HG03460 (cell line): ENCODE results near the gene MORF4L1.
"Not testable (repeated sequence)": the region's sequence is repeated elsewhere in the genome, so short reads cannot be mapped to it uniquely, and the experiment has no call there.

ENCODE experiments used
- ATAC-seq: cut with Tn5 transposase; IDR thresholded peaks from one replicate; pipeline ENCODE4 v1.9.1; 2021; ENCODE audit not compliant: unreplicated experiment

Gene MORF4L1

GRCh38 chr15:78855746-78856145 lies 16.9 kb upstream of the MORF4L1 start:
- no peak for ATAC-seq

- peak; percentile 77 for ATAC-seq
Observed at GRCh38 chr15:78859971-78860719, 12.5 kb upstream of the MORF4L1 start.

GRCh38 chr15:78865585-78865984 lies 7.1 kb upstream of the MORF4L1 start:
- ATAC-seq, result not testable (repeated sequence)

GRCh38 chr15:78866031-78866430 lies 6.7 kb upstream of the MORF4L1 start:
- ATAC-seq, result not testable (repeated sequence)

- no peak for ATAC-seq
Observed at GRCh38 chr15:78866803-78867202, 5.9 kb upstream of the MORF4L1 start.

GRCh38 chr15:78868366-78868765 lies 4.3 kb upstream of the MORF4L1 start:
- no peak for ATAC-seq

- not testable (repeated sequence) for ATAC-seq
Observed at GRCh38 chr15:78871483-78872127, 1.1 kb upstream of the MORF4L1 start.

GRCh38 chr15:78872972-78873792 lies 492 bp downstream of the MORF4L1 start:
- ATAC-seq, result peak; percentile 64

GRCh38 chr15:78873793-78874765 lies 1.4 kb downstream of the MORF4L1 start:
- ATAC-seq, result no peak

- ATAC-seq, result no peak
Observed at GRCh38 chr15:78875107-78875914, 2.6 kb downstream of the MORF4L1 start.

GRCh38 chr15:78876954-78877353 lies 4.3 kb downstream of the MORF4L1 start:
- not testable (repeated sequence) for ATAC-seq

- no peak for ATAC-seq
Observed at GRCh38 chr15:78878356-78878755, 5.7 kb downstream of the MORF4L1 start.

GRCh38 chr15:78879517-78880241 lies 7.0 kb downstream of the MORF4L1 start:
- ATAC-seq, result no peak

GRCh38 chr15:78880242-78880533 lies 7.5 kb downstream of the MORF4L1 start:
- no peak for ATAC-seq

GRCh38 chr15:78880813-78881212 lies 8.1 kb downstream of the MORF4L1 start:
- no peak for ATAC-seq

- ATAC-seq, result no peak
Observed at GRCh38 chr15:78881681-78882080, 9.0 kb downstream of the MORF4L1 start.

GRCh38 chr15:78889000-78889399 lies 16.3 kb downstream of the MORF4L1 start:
- no peak for ATAC-seq

- no peak for ATAC-seq
Observed at GRCh38 chr15:78893538-78893937, 20.8 kb downstream of the MORF4L1 start.

- no peak for ATAC-seq
Observed at GRCh38 chr15:78895471-78895870, 22.8 kb downstream of the MORF4L1 start.
